Left lung (tissue), 10 donors: ENCODE data around the gene MCOLN2. TPM values are rescaled to one million over a fixed set of nuclear protein-coding genes. Genes with fewer than 3 reads are reported as not detected.
A peak's percentile ranks its signal among the peaks of the same experiment; 100 is the strongest.

ENCODE experiments used
- ATAC-seq: fragments of 200-7000 bp; cut with Tn5 transposase; one replicate; pipeline ENCODE4 v1.9.1; 2020; ENCODE audit warnings: moderate library complexity
- DNase-seq, 4 donors: peaks; one replicate each; pipeline ENCODE4 v3.0.0-alpha.2; 2013 to 2020
- H3K27ac ChIP-seq, 2 donors: fragments of 200-600 bp; sonication (generic) in 1 of 2; one replicate each; pipeline versions ENCODE4 v1.5.0 to v1.8.0; 2020 to 2021
- H3K27me3 ChIP-seq, 2 donors: fragments of 200-600 bp; sonication (generic) in 1 of 2; one replicate each; pipeline versions ENCODE4 v1.5.0 to v1.8.0; 2020 to 2021
- H3K36me3 ChIP-seq, 2 donors: fragments of 200-600 bp; sonication (generic) in 1 of 2; one replicate each; pipeline versions ENCODE4 v1.5.0 to v1.8.0; 2020 to 2021
- H3K4me1 ChIP-seq, 2 donors: fragments of 200-600 bp; one replicate each; pipeline ENCODE4 v1.8.0; 2021
- H3K4me3 ChIP-seq, 2 donors: fragments of 200-600 bp; sonication (generic) in 1 of 2; one replicate each; pipeline versions ENCODE4 v1.5.0 to v1.8.0; 2020 to 2021; ENCODE audit warnings: mild to moderate bottlenecking in 1 of 2
- H3K9me3 ChIP-seq, 2 donors: fragments of 200-600 bp; sonication (generic) in 1 of 2; one replicate each; pipeline versions ENCODE4 v1.5.0 to v1.8.0; 2020 to 2021
- intact Hi-C, 2 donors: fragments of 100-400 bp; cut with DNase I; formaldehyde crosslinking; loops; one replicate each; pipeline versions ENCODE4 v1.11.2 to v1.14.2; 2022
- polyA plus RNA-seq, 6 donors: library from polyadenylated mRNA; unstranded; fragments of 120-200 nt; gene quantifications; one replicate each; pipeline ENCODE4 v1.2.1, GENCODE V29; 2013; ENCODE audit not compliant: insufficient read length in 6 of 6
- total RNA-seq, 2 donors: library from RNA; stranded (reverse); fragmentation: NEBNext Ultra II Directional; extraction: Animal tissue kit (Norgen Biotek cat#: 25700); gene quantifications; one replicate each; pipeline ENCODE4 v1.2.1, GENCODE V29; 2021
- TF ChIP-seq, protein P1 (sequence below), 2 donors: fragments of 200-600 bp; sonication (generic) in 1 of 2; IDR thresholded peaks; one replicate each; pipeline versions ENCODE4 v1.5.0 to v1.8.0; 2021; ENCODE audit warnings: antibody characterized with exemption in 2 of 2
- donor health status: DM: no; HTN: yes; CAD: no.
- donor health status: DM: no; HTN: no; CAD: no.

MCOLN2 gene
- total and polyA plus RNA-seq, 8 donors: 2.8 to 5.9 (median 3.8) TPM

GRCh38 chr1:84928979-84929378, 67.9 kb downstream of the MCOLN2 start:
- TF ChIP-seq, protein P1, sequence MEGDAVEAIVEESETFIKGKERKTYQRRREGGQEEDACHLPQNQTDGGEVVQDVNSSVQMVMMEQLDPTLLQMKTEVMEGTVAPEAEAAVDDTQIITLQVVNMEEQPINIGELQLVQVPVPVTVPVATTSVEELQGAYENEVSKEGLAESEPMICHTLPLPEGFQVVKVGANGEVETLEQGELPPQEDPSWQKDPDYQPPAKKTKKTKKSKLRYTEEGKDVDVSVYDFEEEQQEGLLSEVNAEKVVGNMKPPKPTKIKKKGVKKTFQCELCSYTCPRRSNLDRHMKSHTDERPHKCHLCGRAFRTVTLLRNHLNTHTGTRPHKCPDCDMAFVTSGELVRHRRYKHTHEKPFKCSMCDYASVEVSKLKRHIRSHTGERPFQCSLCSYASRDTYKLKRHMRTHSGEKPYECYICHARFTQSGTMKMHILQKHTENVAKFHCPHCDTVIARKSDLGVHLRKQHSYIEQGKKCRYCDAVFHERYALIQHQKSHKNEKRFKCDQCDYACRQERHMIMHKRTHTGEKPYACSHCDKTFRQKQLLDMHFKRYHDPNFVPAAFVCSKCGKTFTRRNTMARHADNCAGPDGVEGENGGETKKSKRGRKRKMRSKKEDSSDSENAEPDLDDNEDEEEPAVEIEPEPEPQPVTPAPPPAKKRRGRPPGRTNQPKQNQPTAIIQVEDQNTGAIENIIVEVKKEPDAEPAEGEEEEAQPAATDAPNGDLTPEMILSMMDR (IDR thresholded peaks at IDR 0.05): no peak
- ATAC-seq: peak; percentile 95
- H3K27me3 ChIP-seq: peaks cover 0 to 12% of the 10 kb centered on the region in 2 donors

GRCh38 chr1:84923317-84923716, 73.6 kb downstream of the MCOLN2 start:
- ATAC-seq (no peak), DNase-seq (no peak)
- no peak overlapping the region for H3K4me3 ChIP-seq
- no peaks in the 10 kb centered on the region for H3K36me3 ChIP-seq
- TF ChIP-seq, protein P1 (IDR thresholded peaks at IDR 0.05): no peak
- H3K9me3 ChIP-seq: no peaks in the 10 kb centered on the region
- no peak overlapping the region for H3K27ac ChIP-seq
- no peaks in the 10 kb centered on the region for H3K4me1 ChIP-seq
- no peaks in the 10 kb centered on the region for H3K27me3 ChIP-seq
- intact Hi-C loops: no loop called here

More at GRCh38 chr1:84928979-84929378, 67.9 kb downstream of the MCOLN2 start:
- no peak for DNase-seq
- intact Hi-C loops: no loop called here
- no peaks in the 10 kb centered on the region for H3K9me3 ChIP-seq
- no peak overlapping the region for H3K4me3 ChIP-seq
- H3K36me3 ChIP-seq: no peaks in the 10 kb centered on the region
- no peak overlapping the region for H3K27ac ChIP-seq
- peaks cover 0 to 3% of the 10 kb centered on the region in 2 donors for H3K4me1 ChIP-seq

DNA sequence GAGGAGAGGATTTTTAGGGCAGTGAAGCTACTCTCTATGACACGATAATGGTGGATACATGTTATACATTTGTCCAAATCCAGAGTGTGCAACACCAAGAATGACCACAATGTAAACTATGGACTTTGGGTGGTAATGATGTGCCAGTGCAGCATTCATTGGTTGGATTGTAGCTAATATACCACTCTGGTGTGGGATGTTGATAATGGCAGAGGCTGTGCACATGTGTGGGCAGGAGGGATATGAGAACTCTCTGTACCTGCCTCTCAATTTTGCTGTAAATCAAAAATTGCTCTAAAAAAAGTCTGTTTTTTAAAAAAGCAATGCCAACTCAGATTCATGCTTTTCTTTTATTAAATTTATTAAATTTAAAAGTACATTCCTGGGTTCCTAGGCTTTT, 76.8 kb downstream of the MCOLN2 start:
- no peaks in the 10 kb centered on the region for H3K36me3 ChIP-seq
- ATAC-seq (no peak), DNase-seq (no peak)
- TF ChIP-seq, protein P1 (IDR thresholded peaks at IDR 0.05): no peak
- no peaks in the 10 kb centered on the region for H3K4me1 ChIP-seq
- no peaks in the 10 kb centered on the region for H3K9me3 ChIP-seq
- H3K27ac ChIP-seq: no peak overlapping the region
- no peaks in the 10 kb centered on the region for H3K27me3 ChIP-seq
- intact Hi-C loops: no loop called here
- no peak overlapping the region for H3K4me3 ChIP-seq

DNA sequence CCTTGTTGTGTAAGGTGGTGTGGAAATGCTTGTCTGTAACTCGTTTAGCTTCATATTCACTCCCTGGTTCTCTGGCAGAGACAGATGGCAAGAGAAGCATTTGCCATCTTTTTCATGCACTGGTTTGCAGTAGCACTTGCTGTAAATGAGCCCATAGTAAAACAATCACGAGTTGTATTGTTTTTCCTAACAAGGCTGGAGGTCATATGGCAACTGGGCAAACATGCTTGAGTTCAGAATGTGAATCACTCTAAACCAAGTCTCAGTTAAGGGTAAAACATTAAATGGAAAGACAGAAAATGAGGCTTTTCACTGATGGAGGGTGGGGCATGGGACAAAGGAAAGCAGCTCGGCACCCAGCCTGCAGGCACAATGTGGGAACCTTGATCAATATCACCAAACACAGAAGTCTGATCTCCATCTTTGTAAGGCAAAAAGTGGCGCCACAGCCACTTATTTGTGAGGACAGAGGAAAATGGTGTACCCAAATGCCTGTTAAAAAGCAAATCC, 77.4 kb downstream of the MCOLN2 start:
- DNase-seq: no peak

GRCh38 chr1:84918726-84919336, 78.1 kb downstream of the MCOLN2 start:
- Histone ChIP-seq H3K4me1 (no peaks in the 10 kb centered on the region), H3K36me3 (no peaks in the 10 kb centered on the region), H3K9me3 (no peaks in the 10 kb centered on the region), H3K27me3 (no peaks in the 10 kb centered on the region), H3K27ac (no peak overlapping the region), H3K4me3 (no peak overlapping the region)
- TF ChIP-seq, protein P1 (IDR thresholded peaks at IDR 0.05): no peak
- DNase-seq (no peak), ATAC-seq (no peak)
- intact Hi-C loops: no loop called here

More for the DNA sequence above, 77.4 kb downstream of the MCOLN2 start:
- no peak overlapping the region for H3K27ac ChIP-seq
- H3K4me3 ChIP-seq: no peak overlapping the region
- TF ChIP-seq, protein P1 (IDR thresholded peaks at IDR 0.05): no peak
- no peaks in the 10 kb centered on the region for H3K36me3 ChIP-seq
- no peak for ATAC-seq
- no peaks in the 10 kb centered on the region for H3K4me1 ChIP-seq
- H3K27me3 ChIP-seq: no peaks in the 10 kb centered on the region
- intact Hi-C loops: no loop called here
- no peaks in the 10 kb centered on the region for H3K9me3 ChIP-seq
